WI38 (cell line): ENCODE data around the gene DAPL1.

Experiments used
- H3K4me3 ChIP-seq: 2 replicates; pipeline ENCODE4 v1.5.1; 2011; ENCODE audit warnings: low read depth, mild to moderate bottlenecking, control low read depth, low read length
- CTCF ChIP-seq: IDR thresholded peaks from 2 replicates; pipeline ENCODE4 v1.5.1; 2012; ENCODE audit warnings: low read depth, mild to moderate bottlenecking, control low read depth, low read length

DAPL1 gene

GRCh38 chr2:158806941-158807340 is 11.8 kb downstream of the DAPL1 start:
- no peak for TF ChIP-seq CTCF
- no peak overlapping the region for H3K4me3 ChIP-seq

- TF ChIP-seq CTCF, result no peak
Measured at GRCh38 chr2:158808426-158808825, 13.3 kb downstream of the DAPL1 start.

GRCh38 chr2:158809816-158810215 is 14.7 kb downstream of the DAPL1 start:
- H3K4me3 ChIP-seq, result no peak overlapping the region
- no peak for TF ChIP-seq CTCF

More at GRCh38 chr2:158808426-158808825, 13.3 kb downstream of the DAPL1 start:
- H3K4me3 ChIP-seq, result no peak overlapping the region

- no peak overlapping the region for H3K4me3 ChIP-seq
- TF ChIP-seq CTCF, result no peak
Measured at GRCh38 chr2:158810731-158811460, 15.8 kb downstream of the DAPL1 start.

- no peak overlapping the region for H3K4me3 ChIP-seq
- no peak for TF ChIP-seq CTCF
Measured at GRCh38 chr2:158815166-158815565, 20.0 kb downstream of the DAPL1 start.

GRCh38 chr2:158815658-158816057 is 20.5 kb downstream of the DAPL1 start:
- no peak for TF ChIP-seq CTCF
- H3K4me3 ChIP-seq, result no peak overlapping the region

GRCh38 chr2:158817588-158817987 is 22.5 kb downstream of the DAPL1 start:
- no peak for TF ChIP-seq CTCF
- H3K4me3 ChIP-seq, result no peak overlapping the region
